DMS53 treated with DMSO at 0.1 percent for 48 hours (cell line): ENCODE data around the gene NCAPD2.

Experiments used
- DNase-seq: peaks from one replicate; lab custom pipeline; 2025; ENCODE audit not compliant: unreplicated experiment; lab: John Stamatoyannopoulos, UW

The NCAPD2 gene, protein sequence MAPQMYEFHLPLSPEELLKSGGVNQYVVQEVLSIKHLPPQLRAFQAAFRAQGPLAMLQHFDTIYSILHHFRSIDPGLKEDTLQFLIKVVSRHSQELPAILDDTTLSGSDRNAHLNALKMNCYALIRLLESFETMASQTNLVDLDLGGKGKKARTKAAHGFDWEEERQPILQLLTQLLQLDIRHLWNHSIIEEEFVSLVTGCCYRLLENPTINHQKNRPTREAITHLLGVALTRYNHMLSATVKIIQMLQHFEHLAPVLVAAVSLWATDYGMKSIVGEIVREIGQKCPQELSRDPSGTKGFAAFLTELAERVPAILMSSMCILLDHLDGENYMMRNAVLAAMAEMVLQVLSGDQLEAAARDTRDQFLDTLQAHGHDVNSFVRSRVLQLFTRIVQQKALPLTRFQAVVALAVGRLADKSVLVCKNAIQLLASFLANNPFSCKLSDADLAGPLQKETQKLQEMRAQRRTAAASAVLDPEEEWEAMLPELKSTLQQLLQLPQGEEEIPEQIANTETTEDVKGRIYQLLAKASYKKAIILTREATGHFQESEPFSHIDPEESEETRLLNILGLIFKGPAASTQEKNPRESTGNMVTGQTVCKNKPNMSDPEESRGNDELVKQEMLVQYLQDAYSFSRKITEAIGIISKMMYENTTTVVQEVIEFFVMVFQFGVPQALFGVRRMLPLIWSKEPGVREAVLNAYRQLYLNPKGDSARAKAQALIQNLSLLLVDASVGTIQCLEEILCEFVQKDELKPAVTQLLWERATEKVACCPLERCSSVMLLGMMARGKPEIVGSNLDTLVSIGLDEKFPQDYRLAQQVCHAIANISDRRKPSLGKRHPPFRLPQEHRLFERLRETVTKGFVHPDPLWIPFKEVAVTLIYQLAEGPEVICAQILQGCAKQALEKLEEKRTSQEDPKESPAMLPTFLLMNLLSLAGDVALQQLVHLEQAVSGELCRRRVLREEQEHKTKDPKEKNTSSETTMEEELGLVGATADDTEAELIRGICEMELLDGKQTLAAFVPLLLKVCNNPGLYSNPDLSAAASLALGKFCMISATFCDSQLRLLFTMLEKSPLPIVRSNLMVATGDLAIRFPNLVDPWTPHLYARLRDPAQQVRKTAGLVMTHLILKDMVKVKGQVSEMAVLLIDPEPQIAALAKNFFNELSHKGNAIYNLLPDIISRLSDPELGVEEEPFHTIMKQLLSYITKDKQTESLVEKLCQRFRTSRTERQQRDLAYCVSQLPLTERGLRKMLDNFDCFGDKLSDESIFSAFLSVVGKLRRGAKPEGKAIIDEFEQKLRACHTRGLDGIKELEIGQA (N-terminal part only)

DNA sequence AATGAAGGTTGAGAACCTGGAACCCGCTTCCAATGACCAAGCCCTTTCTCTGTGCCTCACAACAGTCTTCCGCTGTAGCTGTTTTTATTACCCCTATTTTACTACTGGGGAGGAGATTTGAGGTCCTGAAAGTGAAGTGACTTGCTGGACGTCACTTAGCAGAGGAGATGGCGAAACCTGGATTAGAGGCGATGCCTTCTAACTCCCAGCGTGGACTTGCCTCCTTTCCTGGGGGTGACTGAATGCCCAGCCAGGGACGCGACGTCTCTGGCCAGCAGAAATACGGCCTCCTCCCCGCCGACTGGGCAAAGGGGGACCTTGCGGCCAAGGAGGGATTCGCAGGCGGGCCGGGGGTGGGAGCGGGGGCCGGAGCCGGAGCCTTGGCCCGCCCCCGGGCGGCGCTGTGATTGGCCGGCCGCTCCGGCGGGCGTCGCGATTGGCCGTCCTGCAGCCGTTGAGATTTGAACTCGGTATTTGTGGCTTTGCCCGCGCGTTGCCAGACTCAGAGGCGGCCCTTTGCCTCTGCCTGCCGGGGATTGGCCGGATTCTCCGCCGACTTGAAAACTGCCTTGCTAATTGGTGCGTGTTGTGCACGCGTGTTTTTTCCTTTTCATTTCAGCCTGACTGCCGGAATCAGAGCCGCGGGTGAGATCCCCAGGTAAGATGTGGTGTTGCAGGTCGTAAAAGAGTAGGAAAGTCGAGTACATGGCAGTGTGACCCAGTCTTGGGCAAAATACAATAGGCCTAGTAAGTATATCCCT, at the start of gene NCAPD2:
TSS of gene NCAPD2 (plus strand) at position 606 of the 761 bp plus-strand sequence. CDS start 997 bp downstream, outside the sequence.
- DNase-seq = peak; percentile 100

DNA sequence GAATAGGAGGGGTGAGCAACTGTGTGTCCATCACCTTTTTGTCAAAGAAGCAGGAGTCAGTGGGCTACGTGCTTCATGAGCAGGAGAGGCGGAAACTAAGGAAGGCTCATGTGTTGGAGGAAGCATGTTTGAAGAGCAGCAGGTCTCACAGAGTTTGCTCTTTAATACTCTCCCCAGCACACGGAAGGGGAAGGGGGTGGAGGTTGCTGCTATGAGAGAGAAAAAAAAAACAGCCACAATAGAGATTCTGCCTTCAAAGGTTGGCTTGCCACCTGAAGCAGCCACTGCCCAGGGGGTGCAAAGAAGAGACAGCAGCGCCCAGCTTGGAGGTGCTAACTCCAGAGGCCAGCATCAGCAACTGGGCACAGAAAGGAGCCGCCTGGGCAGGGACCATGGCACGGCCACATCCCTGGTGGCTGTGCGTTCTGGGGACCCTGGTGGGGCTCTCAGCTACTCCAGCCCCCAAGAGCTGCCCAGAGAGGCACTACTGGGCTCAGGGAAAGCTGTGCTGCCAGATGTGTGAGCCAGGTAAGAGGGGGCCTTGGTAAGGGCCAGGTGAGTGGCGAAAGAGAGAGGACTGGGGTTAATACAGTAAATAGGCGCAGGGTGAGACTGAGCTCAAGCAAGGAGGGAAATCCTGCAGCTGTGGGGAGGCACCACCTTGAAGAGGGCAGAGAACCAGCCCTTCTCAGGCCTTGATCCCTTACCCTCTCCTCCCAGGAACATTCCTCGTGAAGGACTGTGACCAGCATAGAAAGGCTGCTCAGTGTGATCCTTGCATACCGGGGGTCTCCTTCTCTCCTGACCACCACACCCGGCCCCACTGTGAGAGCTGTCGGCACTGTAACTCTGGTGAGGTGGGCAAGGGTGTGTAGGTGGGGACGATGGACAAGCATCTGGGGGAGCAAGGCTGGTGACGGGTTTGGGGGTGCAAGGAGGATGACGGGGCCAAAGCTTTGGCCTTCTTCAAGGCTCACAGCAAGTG, 48.9 kb upstream of the NCAPD2 start, which contains the start of gene CD27:
TSS of gene CD27 (plus strand) at position 252 of the 985 bp plus-strand sequence. CDS start at position 393, 141 bp downstream.
- DNase-seq = no peak

GRCh38 chr12:6450091-6450868, 43.6 kb upstream of the NCAPD2 start:
- DNase-seq = no peak

GRCh38 chr12:6450869-6451347, 43.0 kb upstream of the NCAPD2 start:
- no peak for DNase-seq

DNA sequence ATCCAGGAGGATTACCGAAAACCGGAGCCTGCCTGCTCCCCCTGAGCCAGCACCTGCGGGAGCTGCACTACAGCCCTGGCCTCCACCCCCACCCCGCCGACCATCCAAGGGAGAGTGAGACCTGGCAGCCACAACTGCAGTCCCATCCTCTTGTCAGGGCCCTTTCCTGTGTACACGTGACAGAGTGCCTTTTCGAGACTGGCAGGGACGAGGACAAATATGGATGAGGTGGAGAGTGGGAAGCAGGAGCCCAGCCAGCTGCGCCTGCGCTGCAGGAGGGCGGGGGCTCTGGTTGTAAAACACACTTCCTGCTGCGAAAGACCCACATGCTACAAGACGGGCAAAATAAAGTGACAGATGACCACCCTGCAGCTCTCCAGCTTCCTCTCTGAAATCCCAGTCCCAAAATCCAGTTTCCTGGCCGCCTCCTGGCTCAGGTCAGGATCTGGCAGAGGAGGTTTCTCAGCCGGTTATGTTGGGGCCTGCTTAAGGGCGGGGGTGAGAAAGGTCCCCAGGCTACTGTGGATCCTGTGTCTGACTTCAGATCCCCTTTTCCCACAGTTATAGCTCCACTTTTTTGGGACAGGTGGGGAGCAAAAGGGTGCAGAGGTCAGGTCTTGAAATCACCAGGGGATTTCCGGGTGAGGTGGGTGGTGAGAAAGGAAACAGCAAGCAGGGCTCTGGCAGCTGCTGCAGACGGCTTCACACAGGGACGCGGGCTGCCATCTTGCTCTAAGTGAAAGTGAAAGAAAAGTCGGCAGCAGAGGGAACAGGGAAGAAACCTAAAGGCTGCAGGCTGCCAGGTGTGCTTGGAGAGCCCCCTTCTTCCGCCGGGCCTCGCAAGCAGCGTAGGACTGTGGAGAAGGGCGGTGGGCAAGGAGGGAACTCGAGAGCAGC, 42.3 kb upstream of the NCAPD2 start, which contains the start of gene TAPBPL:
TSS of gene TAPBPL (plus strand) at position 695 of the 897 bp plus-strand sequence. CDS start 207 bp downstream, outside the sequence.
- peak; percentile 99 for DNase-seq

DNA sequence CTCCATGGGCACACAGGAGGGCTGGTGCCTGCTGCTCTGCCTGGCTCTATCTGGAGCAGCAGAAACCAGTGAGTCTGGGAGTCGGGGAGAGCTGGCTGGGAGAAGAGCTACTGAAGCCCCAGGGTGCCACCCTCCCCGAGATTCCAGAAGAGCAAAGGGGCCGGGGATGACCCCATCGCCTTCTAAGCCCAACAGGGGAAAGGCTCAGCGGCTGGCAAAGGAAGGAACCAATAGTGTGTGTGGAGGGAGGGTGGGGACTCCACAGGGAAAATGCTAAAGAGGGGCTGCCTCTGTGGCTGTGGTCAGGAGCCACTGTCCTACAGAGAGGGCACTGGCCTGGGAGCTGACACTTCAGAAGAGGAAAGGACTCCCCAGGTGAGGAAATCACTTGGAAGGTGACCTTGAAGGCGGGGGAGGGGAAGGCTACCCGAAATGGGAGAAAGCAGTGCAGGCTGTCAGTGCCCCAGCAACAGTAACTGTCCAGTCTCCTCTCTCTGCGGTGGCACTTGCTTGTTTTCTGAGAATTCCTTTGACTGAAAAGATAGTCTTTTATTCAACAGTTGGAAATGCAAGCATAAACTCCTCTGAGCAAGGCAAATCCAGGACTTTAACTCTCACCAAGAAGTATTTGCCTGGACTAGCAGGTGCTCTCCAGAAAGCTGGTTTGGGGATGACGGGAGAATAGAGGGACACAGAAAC, 41.5 kb upstream of the NCAPD2 start:
- no peak for DNase-seq

DNA sequence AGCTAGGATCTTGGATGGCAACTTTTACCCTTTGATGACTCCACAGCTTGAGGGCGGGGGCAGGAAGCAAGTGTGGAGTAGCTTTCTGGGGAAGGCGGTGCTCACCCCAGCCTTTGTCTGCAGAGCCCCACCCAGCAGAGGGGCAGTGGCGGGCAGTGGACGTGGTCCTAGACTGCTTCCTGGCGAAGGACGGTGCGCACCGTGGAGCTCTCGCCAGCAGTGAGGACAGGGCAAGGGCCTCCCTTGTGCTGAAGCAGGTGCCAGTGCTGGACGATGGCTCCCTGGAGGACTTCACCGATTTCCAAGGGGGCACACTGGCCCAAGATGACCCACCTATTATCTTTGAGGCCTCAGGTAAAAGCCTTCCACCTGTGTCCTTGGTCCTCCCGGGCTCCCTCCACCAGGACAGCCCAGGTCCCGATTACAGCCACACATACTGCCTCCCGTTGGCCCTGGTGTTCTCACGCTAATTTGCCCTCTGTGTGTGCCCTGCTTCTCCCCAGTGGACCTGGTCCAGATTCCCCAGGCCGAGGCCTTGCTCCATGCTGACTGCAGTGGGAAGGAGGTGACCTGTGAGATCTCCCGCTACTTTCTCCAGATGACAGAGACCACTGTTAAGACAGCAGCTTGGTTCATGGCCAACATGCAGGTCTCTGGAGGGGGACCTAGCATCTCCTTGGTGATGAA, 40.8 kb upstream of the NCAPD2 start:
- DNase-seq = no peak

- DNase-seq = no peak
Observed at GRCh38 chr12:6457220-6457945, 36.5 kb upstream of the NCAPD2 start.

GRCh38 chr12:6458281-6459003, 35.5 kb upstream of the NCAPD2 start:
- no peak for DNase-seq

DNA sequence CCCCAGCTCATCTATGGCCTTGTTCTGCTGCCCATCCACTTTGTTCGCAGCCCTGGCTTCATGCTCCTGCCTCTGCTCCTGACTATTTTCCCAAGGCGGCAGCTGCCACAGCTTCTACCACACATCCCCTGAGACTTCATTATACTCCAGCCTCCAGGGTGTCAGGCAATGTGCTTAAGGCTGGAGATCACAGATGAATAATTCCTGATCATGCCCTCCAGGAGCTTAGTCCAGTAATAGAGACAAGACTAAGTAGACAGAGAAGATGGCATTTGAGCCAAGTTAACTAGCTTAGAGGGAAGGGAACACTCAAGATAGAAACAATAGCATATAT, 34.9 kb upstream of the NCAPD2 start:
- no peak for DNase-seq

GRCh38 chr12:6460751-6461371, 33.0 kb upstream of the NCAPD2 start:
- DNase-seq = no peak

- DNase-seq = no peak
Observed at GRCh38 chr12:6461401-6462233, 32.3 kb upstream of the NCAPD2 start.
